ENCODE results near the gene CR2.
A peak's percentile ranks its signal among the peaks of the same experiment; 100 is the strongest.

CR2 gene

DNA sequence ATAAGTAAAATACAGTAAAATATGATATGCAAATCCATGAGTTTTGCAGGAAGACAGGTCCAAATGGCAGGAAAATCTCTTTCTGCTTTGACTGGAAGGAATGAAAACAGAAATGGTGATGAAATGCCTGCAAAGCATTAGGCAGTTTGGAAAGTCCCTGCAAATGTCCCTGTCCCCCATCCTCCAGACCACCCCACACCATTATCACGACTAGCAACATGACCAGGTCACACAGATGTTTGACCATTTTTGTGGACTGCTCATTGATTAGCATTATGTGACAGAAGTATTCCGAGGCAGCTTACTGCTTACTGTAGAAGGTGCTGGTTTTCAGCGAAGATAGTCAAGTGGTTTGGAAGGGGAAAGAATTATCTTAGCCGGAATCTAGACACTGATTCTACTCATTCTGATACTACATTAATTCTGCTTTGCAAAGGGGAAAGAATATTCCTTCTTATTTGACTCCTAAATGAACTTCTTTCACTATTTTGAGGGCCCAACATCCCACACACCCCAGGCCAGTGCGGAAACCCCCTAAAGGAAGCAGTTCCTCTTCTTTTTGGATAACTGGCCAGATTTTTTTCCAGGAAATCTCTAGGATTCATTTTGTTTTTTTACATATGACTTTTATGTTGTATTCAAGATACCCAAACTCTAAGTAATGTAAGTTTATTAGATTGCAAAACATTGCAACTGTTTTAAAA is 9.5 kb upstream of the CR2 start:
- DNase-seq = peak; percentile 31 to 45

GRCh38 chr1:207453710-207454045 is 450 bp upstream of the CR2 start:
- no peak for DNase-seq

DNA sequence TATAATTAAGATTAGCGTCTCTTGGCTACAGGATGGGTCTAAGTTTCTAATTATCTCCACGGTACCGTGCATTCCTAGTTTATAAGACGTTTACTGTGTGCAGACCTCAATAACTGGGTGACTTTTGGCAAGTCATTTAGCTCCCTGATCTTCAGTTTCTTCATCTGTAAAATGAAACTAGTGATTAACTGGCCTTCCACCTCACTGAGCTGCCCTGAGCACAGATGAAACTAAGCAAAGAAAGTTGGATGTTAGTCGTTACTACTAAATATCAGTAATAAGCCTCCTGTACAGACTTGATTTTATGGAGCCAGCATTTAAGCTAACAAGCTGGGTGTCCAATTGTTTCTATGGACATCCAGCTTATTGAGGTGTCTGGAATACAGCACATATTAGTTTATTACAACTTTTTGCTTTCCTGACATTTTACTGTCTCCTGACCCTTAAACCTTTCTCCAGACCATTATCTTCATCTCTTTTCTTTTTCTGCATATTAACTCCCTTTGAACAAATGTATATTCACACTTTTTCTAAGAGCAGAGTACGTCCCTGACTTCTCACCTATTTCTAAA is 1.1 kb downstream of the CR2 start:
- DNase-seq = no peak

GRCh38 chr1:207458414-207458813 is 4.3 kb downstream of the CR2 start:
- no peak for DNase-seq

- DNase-seq = no peak
Observed at GRCh38 chr1:207459008-207459407, 4.9 kb downstream of the CR2 start.

DNA sequence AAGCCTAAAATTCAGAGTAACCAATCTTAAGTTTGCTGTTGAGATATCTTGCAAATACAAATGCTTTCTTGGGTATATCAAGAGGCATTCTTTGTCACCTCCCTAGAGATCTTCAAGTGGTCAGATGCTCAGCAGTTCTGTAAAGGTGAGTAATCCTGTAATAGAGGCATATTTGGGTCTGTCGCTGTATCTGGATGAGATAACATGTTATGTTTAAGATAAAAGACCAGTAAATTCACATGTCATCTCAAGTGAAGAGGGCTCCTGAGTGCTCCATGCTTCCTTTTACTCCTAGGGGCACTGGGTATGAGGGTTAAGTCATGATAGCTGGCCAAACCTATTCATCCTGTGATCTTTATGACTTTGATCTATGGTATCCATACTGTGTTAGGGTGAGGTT is 7.5 kb downstream of the CR2 start:
- no peak for DNase-seq

DNA sequence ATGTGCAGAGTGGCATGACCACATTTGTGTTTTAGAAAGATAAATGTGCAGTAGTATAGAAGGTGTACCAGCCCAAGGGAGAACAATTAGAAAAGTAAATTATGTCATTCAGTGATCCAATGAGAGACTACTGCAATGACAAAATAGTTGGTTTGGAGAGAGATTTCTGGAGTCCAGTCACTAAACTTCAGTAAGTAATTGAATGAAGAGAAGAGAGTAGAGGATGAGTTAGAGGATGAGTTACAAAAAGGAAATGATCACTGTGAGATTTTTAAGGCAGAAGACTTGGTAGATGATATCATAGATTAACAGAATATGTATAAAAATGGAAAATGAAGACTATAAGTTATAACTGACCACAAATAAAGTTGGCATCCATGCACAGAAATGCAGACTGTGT is 8.4 kb downstream of the CR2 start:
- no peak for DNase-seq

- DNase-seq = no peak
Observed at GRCh38 chr1:207463021-207463420, 8.9 kb downstream of the CR2 start.

- DNase-seq = no peak
Observed at GRCh38 chr1:207463571-207463970, 9.4 kb downstream of the CR2 start.

GRCh38 chr1:207470927-207471326 is 16.8 kb downstream of the CR2 start:
- no peak for DNase-seq

DNA sequence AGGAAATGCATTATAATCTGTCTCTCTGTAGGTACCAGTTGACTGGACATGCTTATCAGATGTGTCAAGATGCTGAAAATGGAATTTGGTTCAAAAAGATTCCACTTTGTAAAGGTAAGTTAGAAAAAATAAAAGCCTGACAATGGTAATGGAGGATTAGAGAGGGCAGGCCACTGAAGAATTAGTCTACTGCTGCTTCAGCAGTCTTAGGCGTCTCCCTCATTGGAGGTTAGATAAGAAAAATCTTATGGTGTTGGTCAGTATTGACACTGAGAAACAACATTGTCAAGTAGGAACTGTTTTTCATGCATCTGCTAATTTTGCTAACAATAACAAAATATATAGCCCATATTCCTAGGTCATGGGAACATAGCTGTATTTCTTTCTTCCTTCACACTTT is 20.1 kb downstream of the CR2 start:
- no peak for DNase-seq

DNA sequence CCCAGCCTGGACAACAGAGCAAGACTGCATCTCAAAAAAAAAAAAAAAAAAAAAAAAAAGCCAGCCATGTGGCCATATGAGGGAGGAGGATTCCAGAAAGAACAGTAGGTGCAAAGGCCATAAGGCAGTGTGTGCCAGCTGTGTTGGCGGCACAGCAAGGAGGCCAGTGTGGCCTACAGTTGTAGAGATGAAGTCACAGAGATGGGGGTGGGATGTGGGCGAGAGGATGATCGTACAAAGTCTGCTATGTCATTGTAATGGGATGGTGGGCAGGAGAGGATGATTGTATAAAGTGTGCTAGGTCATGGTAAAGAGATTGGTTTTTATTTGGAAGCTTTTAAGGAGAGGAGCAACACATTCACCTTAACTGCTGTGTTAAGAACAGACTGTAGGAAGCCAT is 32.1 kb downstream of the CR2 start:
- peak; percentile 61 to 79 for DNase-seq

- no peak for DNase-seq
Observed at GRCh38 chr1:207487636-207488035, 33.5 kb downstream of the CR2 start.

DNA sequence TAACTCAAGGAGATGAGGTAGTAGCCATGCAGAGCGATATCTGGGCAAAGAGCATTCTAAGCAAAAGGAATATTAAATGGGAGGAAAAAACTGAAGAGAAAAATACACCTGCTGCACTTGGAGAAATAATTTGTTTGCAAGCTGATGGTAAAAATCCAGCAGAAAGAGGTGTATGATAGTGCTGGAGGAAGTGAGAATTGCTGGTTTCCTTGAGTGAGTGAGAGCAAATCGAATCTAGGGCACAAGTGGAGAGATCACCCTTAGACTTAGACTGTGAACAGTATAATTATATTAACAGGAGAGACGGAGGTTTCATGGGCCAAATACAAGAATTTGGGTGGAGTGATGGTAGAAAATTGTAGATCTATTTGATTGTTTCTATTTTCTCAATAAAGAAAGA is 39.1 kb downstream of the CR2 start:
- DNase-seq = no peak

- DNase-seq = no peak
Observed at GRCh38 chr1:207494171-207494570, 40.0 kb downstream of the CR2 start.

DNA sequence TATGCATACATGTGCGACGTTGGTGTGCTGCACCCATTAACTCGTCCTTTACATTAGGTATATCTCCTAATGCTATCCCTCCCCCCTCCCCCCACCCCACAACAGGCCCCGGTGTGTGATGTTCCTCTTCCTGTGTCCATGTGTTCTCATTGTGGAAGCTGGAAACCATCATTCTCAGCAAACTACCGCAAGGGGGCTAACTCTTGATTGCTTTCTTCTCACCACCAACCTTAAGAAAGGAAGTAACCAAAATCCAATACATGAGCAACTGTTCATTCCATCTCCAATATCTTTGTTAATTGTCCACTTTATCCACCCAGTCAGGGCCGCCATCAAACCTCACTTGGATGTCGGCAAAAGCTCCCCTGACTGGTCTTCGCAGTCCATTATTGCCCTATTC is 41.2 kb downstream of the CR2 start:
- peak; percentile 37 to 53 for DNase-seq

DNA sequence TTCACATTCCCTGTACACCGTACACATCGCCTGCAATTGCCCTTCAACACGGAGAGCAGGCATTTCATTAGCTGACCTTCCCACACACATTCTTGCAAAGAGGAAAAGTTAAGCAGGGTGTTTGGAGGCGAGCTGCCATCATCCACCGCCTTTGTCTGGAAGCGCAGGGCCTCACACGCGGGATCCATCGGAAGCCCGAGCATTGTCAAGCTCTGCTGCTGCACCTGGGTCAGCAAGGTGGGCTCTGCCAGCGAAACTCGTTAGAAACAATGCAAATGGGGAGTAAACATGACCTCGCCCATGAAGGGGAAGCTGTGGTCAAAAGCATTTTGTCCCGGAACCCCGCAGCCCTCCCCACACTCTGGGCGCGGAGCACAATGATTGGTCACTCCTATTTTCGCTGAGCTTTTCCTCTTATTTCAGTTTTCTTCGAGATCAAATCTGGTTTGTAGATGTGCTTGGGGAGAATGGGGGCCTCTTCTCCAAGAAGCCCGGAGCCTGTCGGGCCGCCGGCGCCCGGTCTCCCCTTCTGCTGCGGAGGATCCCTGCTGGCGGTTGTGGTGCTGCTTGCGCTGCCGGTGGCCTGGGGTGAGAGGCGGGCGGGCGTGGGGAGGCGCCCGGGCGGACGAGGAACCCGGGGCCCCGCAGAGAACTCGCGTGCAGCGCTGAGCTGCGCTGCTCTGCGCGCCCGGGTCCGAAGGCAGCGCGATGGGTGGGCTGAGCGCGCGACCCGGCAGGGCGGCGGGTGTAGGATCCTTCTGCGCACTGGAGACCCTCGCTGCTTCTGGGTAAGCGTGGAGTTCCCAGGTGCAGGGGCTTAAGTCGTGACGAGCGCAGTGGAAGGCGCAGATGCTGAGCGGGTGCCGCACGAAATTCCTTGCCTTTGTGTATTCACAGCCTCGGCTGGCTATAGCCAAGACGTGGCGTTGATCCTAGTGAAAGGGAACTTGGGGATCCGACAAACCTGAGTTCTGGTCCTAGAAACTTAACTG is 42.0 kb downstream of the CR2 start, which contains the start of gene CR1:
TSS of gene CR1 (plus strand) at position 357 of the 992 bp plus-strand sequence. CDS start at position 468, 111 bp downstream.
- peak; percentile 84 to 90 for DNase-seq

GRCh38 chr1:207497941-207498340 is 43.8 kb downstream of the CR2 start:
- DNase-seq = peak; percentile 97 to 98

DNA sequence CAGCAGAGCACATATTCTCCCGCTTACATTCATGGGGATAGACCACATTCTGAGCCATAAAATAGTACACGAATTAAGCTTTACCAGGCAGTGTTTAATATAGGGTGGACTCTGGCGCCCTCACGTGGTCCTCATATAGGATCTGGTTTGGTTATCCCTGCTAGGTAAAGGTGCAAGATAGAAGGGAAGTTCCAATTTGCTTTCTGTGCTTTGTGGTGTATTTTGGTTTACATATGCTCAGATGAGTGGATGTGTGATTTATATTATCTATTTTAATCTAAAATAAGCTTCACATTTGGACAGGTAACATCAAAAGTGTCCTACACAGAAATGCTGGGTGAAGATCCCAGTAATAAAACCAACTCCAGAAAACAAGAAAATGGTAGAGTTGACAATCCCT is 45.4 kb downstream of the CR2 start:
- DNase-seq = peak; percentile 78 to 79

DNA sequence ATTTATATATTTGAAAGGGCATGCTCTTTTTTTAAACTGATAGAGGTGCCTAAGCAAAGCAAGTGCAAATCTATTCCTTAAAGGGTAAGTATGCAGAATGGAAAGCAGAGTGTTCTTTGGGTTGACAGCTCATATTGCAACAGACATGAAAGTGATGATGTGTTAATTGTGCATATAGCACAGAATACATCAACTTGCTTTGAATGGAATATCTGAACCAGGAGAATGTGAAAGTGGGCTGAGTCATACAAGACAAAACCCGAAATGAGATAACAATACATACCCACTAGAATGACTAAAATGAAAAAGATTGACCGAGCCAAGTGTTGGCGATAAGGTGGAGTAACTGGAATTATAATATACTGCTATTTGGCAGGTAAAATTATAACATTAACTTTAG is 46.2 kb downstream of the CR2 start:
- DNase-seq = no peak

- peak; percentile 59 to 65 for DNase-seq
Observed at GRCh38 chr1:207501071-207501470, 46.9 kb downstream of the CR2 start.

DNA sequence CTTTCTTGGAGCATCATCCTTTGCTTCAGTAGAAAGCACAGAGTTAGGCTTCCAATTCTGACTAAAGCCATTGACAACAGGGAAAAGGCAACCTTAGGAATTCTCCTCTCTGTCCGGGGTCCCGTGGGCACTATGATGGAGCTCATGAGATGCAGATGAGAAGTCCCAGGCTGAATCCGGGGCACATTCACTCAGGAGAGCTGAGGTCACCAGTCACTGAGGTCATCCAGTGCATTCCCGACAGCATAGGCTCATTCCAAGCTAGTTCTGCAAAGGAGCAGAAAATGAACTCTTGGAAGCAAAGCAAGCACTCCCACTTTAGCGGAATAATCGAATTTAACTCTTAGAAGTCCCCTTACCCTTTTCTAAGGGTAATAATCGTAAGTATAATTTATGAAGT is 48.6 kb downstream of the CR2 start:
- no peak for DNase-seq

- no peak for DNase-seq
Observed at GRCh38 chr1:207503950-207504349, 49.8 kb downstream of the CR2 start.

DNA sequence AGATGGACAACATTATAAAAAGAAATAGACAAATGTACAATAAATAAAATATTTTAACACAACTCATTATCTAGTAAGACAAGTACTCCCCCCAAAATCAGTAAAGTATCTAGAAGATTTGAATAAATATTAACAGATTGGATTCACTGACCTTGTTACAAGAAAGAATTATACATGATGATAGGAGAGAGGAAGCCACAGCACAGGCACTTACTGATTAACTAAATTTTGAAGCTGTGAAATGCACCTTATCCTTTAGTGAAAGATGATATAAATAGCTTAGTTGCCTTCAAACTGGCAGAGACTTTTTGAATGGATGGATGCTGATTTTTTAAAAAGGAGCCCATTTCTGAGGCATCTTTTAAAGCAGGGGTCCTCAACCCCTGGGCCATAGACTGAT is 50.3 kb downstream of the CR2 start:
- no peak for DNase-seq

All from inflammatory macrophage (primary cell).